ENCODE data around the gene TP53.
A peak's percentile ranks its signal among the peaks of the same experiment; 100 is the strongest.

GRCh38 chr17:7632492-7632894, 54.8 kb downstream of the TP53 start:
- no peak for TF ChIP-seq POLR2A (IDR thresholded peaks at IDR 0.05)
- peak in 3 of 4 experiments; percentile 20 to 58 (median 56) for TF ChIP-seq CTCF (IDR thresholded peaks at IDR 0.05)
- TF ChIP-seq POLR2AphosphoS5 (IDR thresholded peaks at IDR 0.05) = no peak
